Osteoblast (primary cell): ENCODE measurements around the gene CEP290. TPM values are rescaled to one million over a fixed set of nuclear protein-coding genes. Genes with fewer than 3 reads are reported as not detected.

Experiments used
- DNase-seq: peaks from one replicate; pipeline ENCODE4 v3.0.0; 2011; ENCODE audit warnings: low spot score, mixed read lengths; ENCODE audit not compliant: insufficient read length; ENCODE audit errors: missing footprints
- H2AFZ ChIP-seq: 2 replicates; pipeline ENCODE4 v1.6.0; 2011; ENCODE audit warnings: mild to moderate bottlenecking, low read length
- H3K27ac ChIP-seq: 2 replicates; pipeline ENCODE4 v1.5.1; 2011; ENCODE audit warnings: mild to moderate bottlenecking, low read depth, low read length, moderate library complexity
- H3K27me3 ChIP-seq: 2 replicates; pipeline ENCODE4 v1.6.0; 2012; ENCODE audit warnings: mild to moderate bottlenecking, control low read depth, inconsistent platforms, low read length, moderate library complexity; ENCODE audit not compliant: insufficient read depth
- H3K36me3 ChIP-seq: 2 replicates; pipeline ENCODE4 v1.5.1; 2011; ENCODE audit warnings: mild to moderate bottlenecking, low read length, control low read depth, moderate library complexity; ENCODE audit not compliant: insufficient read depth
- H3K4me1 ChIP-seq: 2 replicates; pipeline ENCODE4 v1.5.1; 2011; ENCODE audit warnings: mild to moderate bottlenecking, low read length, control low read depth, moderate library complexity; ENCODE audit not compliant: insufficient read depth
- H3K4me2 ChIP-seq: 2 replicates; pipeline ENCODE4 v1.6.0; 2011; ENCODE audit warnings: mild to moderate bottlenecking, low read length; ENCODE audit not compliant: insufficient read depth
- H3K4me3 ChIP-seq: fragments of 200-600 bp; sonication (generic); 3 replicates; pipeline ENCODE4 v1.5.1; 2012; ENCODE audit warnings: mild to moderate bottlenecking, low read length, inconsistent platforms; ENCODE audit not compliant: insufficient read depth
- H3K79me2 ChIP-seq: 2 replicates; pipeline ENCODE4 v1.6.0; 2012; ENCODE audit warnings: mild to moderate bottlenecking, low read length, control low read depth, inconsistent platforms; ENCODE audit not compliant: insufficient read depth
- H3K9me3 ChIP-seq: 2 replicates; pipeline ENCODE4 v1.5.1; 2011; ENCODE audit warnings: low read depth, low read length, control low read depth
- H4K20me1 ChIP-seq: 2 replicates; pipeline ENCODE4 v1.6.0; 2012; ENCODE audit warnings: mild to moderate bottlenecking, low read length, control low read depth; ENCODE audit not compliant: insufficient read depth
- total RNA-seq: library from RNA; depleted of rRNA; stranded (reverse); fragments of >200 nt; gene quantifications from 2 replicates; pipeline ENCODE4 v1.2.3, GENCODE V29; 2012
- TF ChIP-seq, protein P1 (sequence below): IDR thresholded peaks from 2 replicates; pipeline ENCODE4 v1.5.1; 2011; ENCODE audit warnings: mild to moderate bottlenecking, low read depth, low read length, moderate library complexity; ENCODE audit errors: extremely low read depth

The CEP290 gene
- total RNA-seq, 1 donor = 20.3 TPM

DNA sequence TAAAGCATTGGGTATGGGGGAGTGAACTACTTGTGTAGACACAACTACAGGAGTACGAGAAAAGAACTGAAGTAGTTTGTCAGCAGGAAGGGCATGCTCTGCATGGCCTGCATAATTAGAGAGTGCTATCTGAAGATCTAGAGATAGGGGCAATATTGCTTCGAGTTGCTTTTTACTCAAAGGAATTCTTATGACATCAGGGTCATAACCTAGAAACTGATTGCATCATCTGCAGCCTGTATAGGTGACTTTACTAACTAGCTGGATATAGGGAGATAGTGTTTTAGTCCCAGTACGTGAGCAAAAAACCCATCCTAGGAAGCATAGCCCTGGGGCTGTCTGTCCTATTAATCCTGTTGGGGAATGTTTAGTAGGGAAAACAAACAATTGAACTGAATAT lies 40.0 kb upstream of the CEP290 start:
- H3K4me1 ChIP-seq = peaks cover 5% of the 10 kb centered on the region
- TF ChIP-seq, protein P1, sequence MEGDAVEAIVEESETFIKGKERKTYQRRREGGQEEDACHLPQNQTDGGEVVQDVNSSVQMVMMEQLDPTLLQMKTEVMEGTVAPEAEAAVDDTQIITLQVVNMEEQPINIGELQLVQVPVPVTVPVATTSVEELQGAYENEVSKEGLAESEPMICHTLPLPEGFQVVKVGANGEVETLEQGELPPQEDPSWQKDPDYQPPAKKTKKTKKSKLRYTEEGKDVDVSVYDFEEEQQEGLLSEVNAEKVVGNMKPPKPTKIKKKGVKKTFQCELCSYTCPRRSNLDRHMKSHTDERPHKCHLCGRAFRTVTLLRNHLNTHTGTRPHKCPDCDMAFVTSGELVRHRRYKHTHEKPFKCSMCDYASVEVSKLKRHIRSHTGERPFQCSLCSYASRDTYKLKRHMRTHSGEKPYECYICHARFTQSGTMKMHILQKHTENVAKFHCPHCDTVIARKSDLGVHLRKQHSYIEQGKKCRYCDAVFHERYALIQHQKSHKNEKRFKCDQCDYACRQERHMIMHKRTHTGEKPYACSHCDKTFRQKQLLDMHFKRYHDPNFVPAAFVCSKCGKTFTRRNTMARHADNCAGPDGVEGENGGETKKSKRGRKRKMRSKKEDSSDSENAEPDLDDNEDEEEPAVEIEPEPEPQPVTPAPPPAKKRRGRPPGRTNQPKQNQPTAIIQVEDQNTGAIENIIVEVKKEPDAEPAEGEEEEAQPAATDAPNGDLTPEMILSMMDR = no peak
- H2AFZ ChIP-seq = no peak overlapping the region
- H4K20me1 ChIP-seq = no peaks in the 10 kb centered on the region
- no peak overlapping the region for H3K4me2 ChIP-seq
- no peak for DNase-seq
- H3K4me3 ChIP-seq = no peak overlapping the region
- peaks cover 3% of the 10 kb centered on the region for H3K36me3 ChIP-seq
- H3K27ac ChIP-seq = no peak overlapping the region
- H3K27me3 ChIP-seq = no peaks in the 10 kb centered on the region
- no peaks in the 10 kb centered on the region for H3K79me2 ChIP-seq
- no peaks in the 10 kb centered on the region for H3K9me3 ChIP-seq

DNA sequence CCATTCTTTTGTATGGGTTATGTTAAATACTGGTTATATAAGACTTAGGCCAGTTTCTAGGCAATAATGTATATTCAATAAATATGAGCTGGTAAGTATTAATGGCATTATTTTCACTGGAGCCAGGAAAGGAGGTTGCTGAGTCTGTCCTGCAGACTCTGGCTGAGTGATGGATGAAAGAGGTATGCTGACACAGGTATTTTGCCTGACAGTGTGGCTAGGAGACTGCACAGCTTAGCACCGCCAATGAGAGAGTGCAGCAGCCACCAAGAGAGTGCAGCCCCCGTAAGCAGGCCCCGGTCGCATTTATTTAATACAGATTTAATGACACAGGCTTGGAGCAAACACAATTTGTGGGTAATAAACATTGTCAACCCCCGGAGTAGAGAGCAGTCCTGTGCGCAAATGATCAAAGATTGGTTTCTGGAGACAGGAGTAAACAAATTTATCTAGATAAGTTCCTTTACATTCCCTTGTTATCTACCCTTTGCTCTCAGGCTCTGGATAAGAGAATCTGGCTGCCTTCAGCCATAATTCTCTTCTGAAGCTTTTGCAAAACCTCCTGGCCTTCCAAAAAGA lies 37.6 kb upstream of the CEP290 start:
- H3K27me3 ChIP-seq = no peaks in the 10 kb centered on the region
- TF ChIP-seq, protein P1 = no peak
- H3K27ac ChIP-seq = no peak overlapping the region
- no peak for DNase-seq
- H3K4me1 ChIP-seq = no peaks in the 10 kb centered on the region
- peaks cover 12% of the 10 kb centered on the region for H3K36me3 ChIP-seq
- H3K4me3 ChIP-seq = no peak overlapping the region
- no peak overlapping the region for H3K4me2 ChIP-seq
- no peaks in the 10 kb centered on the region for H3K9me3 ChIP-seq
- no peak overlapping the region for H2AFZ ChIP-seq
- H3K79me2 ChIP-seq = no peaks in the 10 kb centered on the region
- no peaks in the 10 kb centered on the region for H4K20me1 ChIP-seq

DNA sequence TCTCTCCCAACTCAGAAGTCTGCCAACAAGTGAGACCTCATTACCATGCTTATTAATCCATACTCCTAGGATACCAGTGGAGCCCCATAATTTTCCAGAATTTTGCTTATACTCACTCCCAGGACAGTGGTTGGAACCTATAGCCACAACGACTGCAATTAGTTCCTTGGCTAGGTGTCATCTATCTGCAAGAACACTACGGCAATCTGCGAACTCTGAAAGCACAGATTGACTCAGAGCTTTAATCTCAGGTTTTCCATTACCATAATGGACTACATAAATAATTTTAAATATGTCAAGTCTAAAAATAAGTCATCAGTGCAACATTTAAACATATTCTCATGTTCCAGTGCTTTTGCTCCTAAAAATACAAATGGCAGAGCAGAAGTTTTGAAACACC lies 33.7 kb upstream of the CEP290 start:
- TF ChIP-seq, protein P1 = no peak
- peaks cover 16% of the 10 kb centered on the region for H3K36me3 ChIP-seq
- H3K4me2 ChIP-seq = no peak overlapping the region
- no peak for DNase-seq
- no peaks in the 10 kb centered on the region for H3K27me3 ChIP-seq
- no peak overlapping the region for H2AFZ ChIP-seq
- no peaks in the 10 kb centered on the region for H3K4me1 ChIP-seq
- no peaks in the 10 kb centered on the region for H3K79me2 ChIP-seq
- no peaks in the 10 kb centered on the region for H3K9me3 ChIP-seq
- no peaks in the 10 kb centered on the region for H4K20me1 ChIP-seq
- no peak overlapping the region for H3K27ac ChIP-seq
- no peak overlapping the region for H3K4me3 ChIP-seq

DNA sequence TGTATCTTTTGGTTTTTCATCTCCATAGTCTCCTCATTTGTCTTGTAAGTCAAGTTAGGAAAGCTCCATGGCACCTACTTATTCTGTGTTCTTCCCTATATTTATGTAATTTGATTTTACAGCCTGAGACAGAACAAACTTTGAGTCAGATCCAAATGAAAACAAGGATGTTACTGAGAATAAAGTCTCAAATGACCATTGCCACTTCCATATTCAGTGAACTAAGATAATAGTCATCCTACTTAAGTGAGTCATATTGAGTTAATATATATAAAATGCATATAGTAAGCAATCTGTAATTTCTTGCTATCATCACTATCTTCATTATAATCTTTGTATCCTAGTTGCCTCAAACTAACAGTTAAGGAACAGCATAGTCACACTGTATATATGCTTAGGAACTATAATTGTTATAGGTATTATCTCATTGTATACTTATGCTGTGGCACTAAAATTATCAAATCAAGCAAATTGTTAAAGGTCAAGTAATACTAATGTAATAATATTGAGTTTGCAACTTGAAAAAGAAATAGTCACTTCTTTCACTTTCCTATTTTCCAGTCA lies 31.0 kb upstream of the CEP290 start:
- TF ChIP-seq, protein P1 = no peak
- Histone ChIP-seq H3K79me2 (no peaks in the 10 kb centered on the region), H3K4me3 (no peak overlapping the region), H2AFZ (no peak overlapping the region), H3K27me3 (no peaks in the 10 kb centered on the region), H3K4me1 (no peaks in the 10 kb centered on the region), H4K20me1 (no peaks in the 10 kb centered on the region), H3K36me3 (peaks cover 19% of the 10 kb centered on the region), H3K4me2 (no peak overlapping the region), H3K27ac (no peak overlapping the region), H3K9me3 (no peaks in the 10 kb centered on the region)
- DNase-seq = no peak
